COR-L47 (cell line): ENCODE results near the gene SSX2IP.
A peak's percentile ranks its signal among the peaks of the same experiment; 100 is the strongest.
"Not testable (repeated sequence)": the region's sequence is repeated elsewhere in the genome, so short reads cannot be mapped to it uniquely, and the experiment has no call there.

ENCODE experiments used
- DNase-seq: peaks from one replicate; lab custom pipeline; 2025; lab: John Stamatoyannopoulos, UW

The SSX2IP gene

GRCh38 chr1:84675106-84675505 lies 15.2 kb downstream of the SSX2IP start:
- DNase-seq = no peak

DNA sequence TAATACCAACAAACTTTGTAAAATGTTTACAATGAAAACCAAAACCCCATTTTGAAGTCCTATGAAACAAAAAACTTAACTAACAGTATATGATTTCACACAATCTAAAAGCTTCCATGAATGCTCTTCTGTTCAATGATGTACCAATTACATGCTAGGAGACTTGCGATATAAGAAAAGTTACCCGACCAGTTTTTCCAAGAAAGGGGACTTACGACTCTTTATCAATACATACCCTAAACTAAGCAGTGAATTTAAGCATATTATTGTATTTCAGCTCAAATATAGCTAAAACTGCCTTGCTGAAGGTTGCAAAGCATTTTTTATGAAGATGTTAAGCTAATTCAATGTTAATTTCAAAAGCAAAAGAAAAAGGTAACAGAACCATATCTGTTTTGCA lies 15.6 kb downstream of the SSX2IP start:
- no peak for DNase-seq

DNA sequence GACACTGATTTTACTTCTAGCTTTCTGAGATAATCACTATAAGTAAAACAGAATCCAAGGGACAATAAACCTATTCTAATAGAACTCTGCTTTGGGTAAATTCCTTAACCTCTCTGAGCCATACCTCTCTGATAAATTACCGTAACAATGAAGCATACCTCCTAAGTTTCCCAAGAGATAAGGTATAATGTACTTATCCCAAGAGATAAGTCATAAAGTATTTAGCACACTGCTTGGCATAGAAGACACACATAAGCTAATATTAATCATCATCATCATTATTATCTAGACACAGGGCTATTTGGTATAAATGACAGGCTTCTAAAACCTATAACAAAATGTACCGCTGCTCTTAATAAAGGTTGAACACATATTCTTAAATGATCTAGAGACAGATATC lies 16.2 kb downstream of the SSX2IP start:
- no peak for DNase-seq

DNA sequence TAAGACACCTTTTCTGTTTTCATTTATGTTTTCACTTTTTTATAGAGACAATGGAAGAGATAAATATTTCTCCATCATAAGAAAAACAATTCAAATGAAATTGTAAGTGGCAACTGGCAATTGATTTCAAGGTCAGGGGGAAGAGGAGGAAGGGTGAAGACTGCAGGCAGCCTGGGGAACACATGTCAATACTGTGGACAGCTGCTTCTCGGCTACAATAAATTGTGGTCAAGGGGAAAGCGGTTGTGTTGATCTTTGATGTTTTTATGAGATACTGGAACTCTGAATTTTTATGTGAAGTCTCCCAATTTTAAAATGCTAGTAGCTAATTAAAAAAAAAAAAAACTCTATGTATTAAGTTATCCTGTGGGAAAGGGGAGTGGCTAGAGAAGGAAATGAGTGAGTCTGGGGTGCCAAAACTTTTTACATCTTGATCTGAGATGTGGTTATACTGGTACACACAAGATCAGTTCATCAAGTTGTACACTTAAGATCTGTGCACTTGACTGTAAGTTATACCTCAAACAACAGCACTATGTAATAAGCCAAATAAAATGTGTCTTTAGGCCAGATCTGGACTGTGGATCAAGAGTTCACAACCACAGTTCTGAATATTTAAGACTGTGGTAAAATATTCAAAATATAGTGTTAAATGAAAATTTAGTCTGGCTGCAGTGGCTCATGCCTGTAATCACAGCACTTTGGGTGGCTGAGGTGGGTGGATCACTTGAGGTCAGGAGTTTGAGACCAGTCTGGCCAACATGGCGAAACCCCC lies 18.0 kb downstream of the SSX2IP start:
- DNase-seq = no peak

DNA sequence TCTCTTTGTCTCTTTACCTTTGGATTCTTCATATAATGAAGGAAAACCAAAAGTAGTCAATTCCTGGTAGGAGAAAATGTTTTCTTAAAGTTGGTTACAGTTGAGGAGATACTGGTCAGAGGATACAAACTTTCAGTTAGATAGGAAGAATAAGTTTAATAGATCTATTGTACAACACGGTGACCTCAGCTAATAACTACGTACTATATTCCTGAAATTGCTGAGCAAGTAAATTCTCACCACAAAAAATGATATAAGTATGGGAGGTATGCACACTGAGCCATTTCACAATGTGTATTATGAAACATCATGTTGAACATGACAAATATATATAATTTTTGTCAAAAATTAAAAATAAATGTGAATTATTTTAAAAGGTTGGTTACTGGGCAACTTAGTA lies 20.4 kb downstream of the SSX2IP start:
- DNase-seq = no peak

- DNase-seq = no peak
Measured at GRCh38 chr1:84668185-84668584, 22.1 kb downstream of the SSX2IP start.

DNA sequence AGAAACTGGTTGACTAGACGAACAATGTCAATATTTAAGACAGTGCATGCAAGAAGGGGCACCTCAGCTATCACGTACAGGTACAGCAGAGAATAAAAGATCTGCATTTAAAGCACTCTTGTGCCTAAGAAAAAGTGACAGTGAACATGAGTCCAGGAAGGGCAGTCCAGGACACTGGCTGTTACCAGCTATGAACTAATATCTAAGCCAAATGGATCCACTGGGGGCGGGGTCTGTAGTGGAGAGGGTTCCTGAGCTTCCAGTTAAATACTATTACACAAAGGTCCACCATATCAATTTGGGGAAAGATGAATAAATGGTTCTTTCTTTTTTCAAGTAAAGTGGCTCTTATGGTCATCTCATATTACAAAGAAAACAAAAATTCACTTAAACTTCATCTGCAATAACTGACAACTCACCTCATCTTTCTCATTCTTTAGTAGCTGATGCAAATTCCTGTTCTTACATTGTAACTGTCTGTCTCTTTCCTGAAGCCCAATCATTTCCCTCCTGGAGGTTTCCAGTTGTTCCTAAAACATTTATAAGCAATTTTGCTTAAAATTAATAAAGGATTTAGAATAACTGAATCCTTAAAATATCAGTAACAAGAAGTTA lies 24.5 kb downstream of the SSX2IP start:
- no peak for DNase-seq

GRCh38 chr1:84653130-84653677 lies 37.1 kb downstream of the SSX2IP start:
- no peak for DNase-seq

- no peak for DNase-seq
Measured at GRCh38 chr1:84644472-84644871, 45.8 kb downstream of the SSX2IP start.

DNA sequence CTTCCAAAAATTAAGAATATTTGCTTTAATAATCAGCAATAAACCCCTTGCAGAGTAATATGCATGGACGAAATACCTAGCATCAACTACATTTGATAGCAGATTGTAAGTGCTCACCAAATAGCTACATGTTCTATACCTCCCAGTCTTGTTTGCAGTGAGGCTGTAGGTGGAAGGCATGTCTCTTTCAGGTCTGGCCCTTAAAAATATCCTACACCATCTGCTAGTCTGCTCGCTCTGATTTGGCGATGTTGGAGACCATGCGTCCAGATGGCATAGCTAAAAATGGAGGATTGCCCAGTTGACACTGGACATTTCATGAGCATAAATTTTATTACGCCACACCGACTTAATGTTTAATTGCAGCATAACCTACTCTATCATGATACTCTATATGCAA lies 47.1 kb downstream of the SSX2IP start:
- no peak for DNase-seq

DNA sequence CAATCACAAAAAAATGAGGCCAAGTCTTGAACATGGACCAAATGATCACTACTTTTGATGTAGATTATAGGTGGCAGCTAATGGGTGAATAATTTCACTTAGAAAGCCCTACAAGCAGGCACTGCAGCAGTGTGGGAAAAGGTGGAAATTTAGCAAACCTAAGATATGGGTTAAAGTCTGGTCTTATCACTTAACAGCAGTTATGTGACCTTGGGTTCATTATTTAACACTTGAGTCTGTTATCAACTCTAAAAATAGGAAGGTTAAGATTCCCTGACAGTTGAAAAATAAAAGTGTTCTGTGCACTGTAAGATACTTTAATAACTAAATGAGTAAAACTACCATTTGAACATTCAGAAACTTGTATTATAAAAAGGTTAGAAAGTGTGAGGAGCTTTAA lies 47.5 kb downstream of the SSX2IP start:
- DNase-seq = no peak

DNA sequence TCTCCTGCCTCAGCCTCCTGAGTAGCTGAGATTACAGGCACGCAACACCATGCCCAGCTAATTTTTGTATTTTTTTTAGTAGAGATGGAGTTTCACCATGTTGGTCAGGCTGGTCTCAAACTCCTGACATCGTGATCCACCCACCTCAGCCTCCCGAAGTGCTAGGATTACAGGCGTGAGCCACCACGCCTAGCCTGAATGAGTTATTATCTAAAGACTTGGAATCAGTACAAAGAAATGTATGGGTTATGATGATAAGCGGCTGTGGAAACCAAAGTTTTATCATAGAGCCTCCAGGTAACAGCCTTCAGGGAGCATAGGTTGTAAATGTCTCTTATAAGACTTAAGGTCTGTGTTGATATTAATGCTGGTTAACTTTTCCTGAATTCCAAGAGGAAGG lies 50.5 kb downstream of the SSX2IP start:
- not testable (repeated sequence) for DNase-seq

DNA sequence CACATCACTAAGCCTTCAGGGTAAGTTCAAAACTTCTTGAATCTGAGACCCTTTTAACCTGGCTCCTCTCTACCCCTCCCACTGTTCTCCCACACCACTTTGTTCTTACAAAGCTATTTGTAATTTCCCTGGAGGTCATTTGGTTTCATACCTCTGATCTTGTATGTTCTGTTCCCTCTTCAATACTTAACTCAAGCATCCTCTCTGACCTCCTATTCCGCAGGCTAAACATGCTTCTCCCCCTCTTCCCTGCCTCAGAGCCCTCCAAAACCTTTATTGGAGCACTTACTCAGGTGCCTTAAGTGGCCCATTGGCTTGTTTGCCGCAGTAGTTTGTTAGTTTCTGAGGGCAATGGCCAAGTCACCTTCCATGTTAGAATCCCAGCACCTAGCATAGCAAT lies 54.8 kb downstream of the SSX2IP start:
- DNase-seq = no peak

DNA sequence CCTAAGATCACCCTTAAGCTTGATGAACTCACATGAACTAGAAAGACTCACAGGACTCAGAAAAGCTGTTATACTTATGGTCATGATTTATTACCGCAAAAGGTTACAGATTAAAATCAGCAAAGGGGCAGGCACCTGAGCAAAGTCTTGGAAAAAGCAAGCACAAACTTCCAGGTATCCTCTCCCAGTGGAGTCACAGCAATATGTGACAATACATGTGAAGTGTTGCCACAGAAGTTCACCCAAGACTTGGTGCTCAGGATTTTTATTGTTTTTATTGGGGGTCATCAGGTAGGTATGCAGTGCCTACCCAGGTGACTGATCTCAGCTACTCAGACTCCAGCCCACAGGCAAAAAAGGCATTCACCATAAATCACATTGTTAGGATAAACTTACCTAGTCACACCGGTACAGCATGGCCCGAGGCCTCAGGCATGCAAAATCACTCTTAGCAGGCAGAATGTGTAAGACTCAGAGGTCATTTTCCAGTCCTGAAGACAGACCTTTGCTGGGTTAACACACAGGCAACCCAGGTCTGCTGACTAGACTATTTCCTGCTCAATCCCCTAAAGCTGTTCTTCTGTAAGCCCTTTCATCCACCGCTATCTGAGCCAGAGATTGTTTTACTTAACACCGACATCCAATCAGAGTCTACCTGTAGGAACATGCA lies 55.6 kb downstream of the SSX2IP start:
- no peak for DNase-seq

DNA sequence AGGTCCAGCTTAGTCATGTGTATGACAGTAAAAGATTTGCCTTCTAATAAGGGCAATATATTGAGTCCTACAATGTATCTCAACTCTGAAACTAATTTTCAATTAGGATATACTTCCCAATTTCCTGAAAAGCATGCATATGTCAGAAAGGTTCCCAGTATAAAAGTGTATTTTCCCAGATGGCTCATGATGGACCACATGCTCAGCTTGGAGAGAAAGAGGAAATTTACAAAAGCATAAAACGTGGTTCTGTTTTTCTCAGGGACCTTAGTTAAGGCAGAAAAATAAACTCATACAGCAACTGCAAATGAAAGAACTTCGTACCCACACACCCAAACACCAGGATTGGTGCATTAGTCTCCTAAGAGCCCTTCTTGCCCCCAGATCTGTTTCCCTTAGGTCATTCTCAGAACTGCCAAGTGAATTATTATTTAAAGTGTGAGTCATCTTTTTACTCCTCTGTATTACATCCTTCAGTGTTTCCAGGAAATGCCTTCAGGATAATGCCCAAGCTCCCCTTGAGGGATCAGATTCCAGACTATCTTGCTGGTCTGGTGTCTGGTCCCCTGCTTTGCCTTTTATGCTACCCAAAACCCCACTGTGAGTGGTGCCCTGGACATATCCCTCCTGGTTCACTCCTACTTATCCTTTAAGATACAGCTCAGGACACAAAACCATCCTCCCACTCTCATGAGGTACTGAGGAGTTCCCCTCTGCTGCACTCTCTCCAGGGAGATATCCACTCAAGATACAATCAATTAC lies 57.4 kb downstream of the SSX2IP start:
- no peak for DNase-seq

DNA sequence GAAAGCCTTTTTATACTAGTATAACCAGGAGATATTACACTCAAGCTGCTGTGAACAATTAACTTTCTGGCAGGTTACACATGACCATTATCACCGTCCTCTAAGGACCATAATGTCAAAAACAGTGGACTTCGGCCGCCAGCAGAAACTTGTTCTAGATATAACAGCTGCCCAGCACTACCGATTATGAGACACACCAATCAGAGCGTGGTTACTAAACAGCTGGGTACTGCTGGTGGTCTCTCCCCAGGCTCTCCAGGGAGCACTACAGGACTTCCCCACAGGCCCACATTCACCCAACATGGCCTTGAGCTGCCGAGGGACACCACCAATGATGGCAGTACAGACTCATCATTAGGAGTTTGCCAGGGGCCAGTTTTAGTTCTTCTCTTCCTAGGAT lies 58.1 kb downstream of the SSX2IP start:
- DNase-seq = no peak

DNA sequence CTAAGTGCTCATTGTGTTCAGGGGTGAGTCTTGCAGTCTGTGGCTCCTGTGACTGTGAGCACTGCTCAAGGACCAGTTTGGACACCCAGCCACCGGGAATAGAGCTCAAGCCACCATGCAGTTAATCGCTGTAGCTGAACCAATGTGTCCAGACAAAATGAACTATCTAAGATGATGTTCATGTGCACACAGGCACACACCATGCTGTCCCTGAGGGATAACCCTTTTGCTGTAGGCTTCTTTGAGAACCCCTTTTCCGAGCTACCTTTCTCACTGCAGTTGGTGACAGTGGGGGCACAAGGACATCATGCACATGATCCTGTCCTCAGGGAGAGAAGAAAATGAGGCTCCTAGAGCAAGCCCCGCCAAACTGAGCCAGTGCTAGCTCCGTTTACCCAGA lies 65.4 kb downstream of the SSX2IP start:
- no peak for DNase-seq

DNA sequence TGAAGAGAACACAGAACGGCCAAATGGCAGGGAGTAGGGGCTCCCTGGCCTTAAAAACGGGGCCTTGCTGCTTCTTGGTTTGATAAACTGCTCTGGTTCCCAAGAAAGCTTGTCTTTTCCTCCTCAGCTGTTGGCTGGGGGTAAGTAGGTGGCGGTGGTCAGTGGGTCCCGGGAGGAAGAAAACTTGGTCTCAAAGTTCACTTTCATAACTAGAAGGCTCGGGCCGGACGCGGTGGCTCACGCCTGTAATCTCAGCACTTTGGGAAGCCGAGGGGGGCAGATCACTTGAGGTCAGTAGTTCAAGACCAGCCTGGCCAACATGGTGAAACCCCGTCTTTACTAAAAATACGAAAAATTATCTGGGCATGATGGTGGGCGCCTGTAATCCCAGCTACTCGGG lies 68.7 kb downstream of the SSX2IP start:
- no peak for DNase-seq

DNA sequence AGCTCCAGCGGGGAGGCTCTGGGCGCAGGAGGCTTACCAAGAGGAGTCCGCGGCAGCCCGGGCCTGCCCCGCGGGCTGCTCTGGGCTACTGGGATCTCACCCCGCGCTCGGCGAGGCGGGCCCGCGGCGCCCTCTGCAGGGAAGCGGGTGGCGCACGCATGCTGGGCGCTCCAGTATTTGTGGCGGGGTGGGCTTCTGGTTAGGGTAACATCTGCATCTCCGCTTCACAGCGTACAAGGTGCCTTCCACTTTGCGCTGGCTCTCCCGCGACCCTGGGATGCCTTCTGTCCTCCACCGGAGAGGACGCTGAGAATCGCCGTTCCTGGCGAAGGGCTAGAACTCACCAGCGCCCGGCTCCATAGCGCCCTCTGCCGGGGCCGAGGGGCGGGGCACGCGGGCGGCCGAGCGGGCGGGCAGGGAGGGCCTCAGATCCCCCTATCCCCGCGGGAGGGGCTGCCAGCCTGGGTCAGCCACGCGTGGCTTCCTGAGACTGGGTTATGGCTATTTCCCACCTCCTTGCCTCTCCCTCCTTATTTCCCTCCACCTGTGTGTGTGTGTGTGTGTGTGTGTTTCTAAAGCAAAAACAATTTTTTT lies 69.4 kb downstream of the SSX2IP start:
- peak; percentile 67 for DNase-seq

GRCh38 chr1:84619383-84620102 lies 70.7 kb downstream of the SSX2IP start:
- peak; percentile 36 for DNase-seq

GRCh38 chr1:84617349-84617748 lies 72.9 kb downstream of the SSX2IP start:
- DNase-seq = no peak
